Hepatocyte (in vitro differentiated cells): ENCODE data around the gene AIFM3. TPM values are rescaled to one million over a fixed set of nuclear protein-coding genes. Genes with fewer than 3 reads are reported as not detected.

Source experiments
- DNase-seq: peaks from one replicate; pipeline ENCODE4 v3.0.0-alpha.2; 2016; ENCODE audit warnings: low spot score
- H2AFZ ChIP-seq: fragments of 200-600 bp; sonication (generic); 2 replicates; pipeline ENCODE4 v1.6.0; 2016; ENCODE audit warnings: antibody characterized with exemption, mild to moderate bottlenecking
- H3K27ac ChIP-seq: fragments of 200-600 bp; sonication (generic); 2 replicates; pipeline ENCODE4 v1.5.1; 2016; ENCODE audit warnings: mild to moderate bottlenecking
- H3K27me3 ChIP-seq: fragments of 200-600 bp; sonication (generic); 2 replicates; pipeline ENCODE4 v1.6.1; 2016
- H3K36me3 ChIP-seq: fragments of 200-600 bp; sonication (generic); replicated peaks from 2 replicates; pipeline ENCODE4 v1.5.1; 2016; ENCODE audit warnings: low read depth; ENCODE audit not compliant: insufficient read depth
- H3K4me1 ChIP-seq: fragments of 200-600 bp; sonication (generic); 2 replicates; pipeline ENCODE4 v1.5.1; 2016; ENCODE audit warnings: mild to moderate bottlenecking, moderate library complexity; ENCODE audit not compliant: insufficient read depth
- H3K4me2 ChIP-seq: fragments of 200-600 bp; sonication (generic); 2 replicates; pipeline ENCODE4 v1.6.0; 2016
- H3K4me3 ChIP-seq: fragments of 200-600 bp; sonication (generic); 2 replicates; pipeline ENCODE4 v1.5.1; 2016; ENCODE audit warnings: mild to moderate bottlenecking
- H3K79me2 ChIP-seq: fragments of 200-600 bp; sonication (generic); 2 replicates; pipeline ENCODE4 v1.6.0; 2017; ENCODE audit warnings: mild to moderate bottlenecking
- H3K9me2 ChIP-seq: fragments of 200-600 bp; sonication (generic); replicated peaks from 2 replicates; pipeline ENCODE4 v1.6.0; 2017; ENCODE audit warnings: mild to moderate bottlenecking; ENCODE audit not compliant: insufficient read depth
- H3K9me3 ChIP-seq: fragments of 200-600 bp; sonication (generic); 2 replicates; pipeline ENCODE4 v1.5.1; 2016; ENCODE audit warnings: low read depth, mild to moderate bottlenecking
- H4K20me1 ChIP-seq: fragments of 200-600 bp; sonication (generic); 2 replicates; pipeline ENCODE4 v1.6.0; 2016; ENCODE audit warnings: mild to moderate bottlenecking; ENCODE audit not compliant: insufficient read depth, poor library complexity, severe bottlenecking
- CTCF ChIP-seq: fragments of 200-600 bp; sonication (generic); IDR thresholded peaks from 2 replicates; pipeline ENCODE4 v1.5.1; 2016; ENCODE audit warnings: antibody characterized with exemption, mild to moderate bottlenecking; ENCODE audit not compliant: poor library complexity
- EZH2 ChIP-seq: fragments of 200-600 bp; sonication (generic); IDR thresholded peaks from 2 replicates; pipeline ENCODE4 v1.6.1; 2016; ENCODE audit warnings: antibody characterized with exemption, mild to moderate bottlenecking, borderline replicate concordance
- EZH2phosphoT487 ChIP-seq: fragments of 200-600 bp; sonication (generic); IDR thresholded peaks from one replicate; pipeline ENCODE4 v1.6.1; 2018; ENCODE audit warnings: antibody characterized with exemption, mild to moderate bottlenecking, low read depth, moderate library complexity; ENCODE audit not compliant: unreplicated experiment, severe bottlenecking
- WGBS: methylation state at CpG from one replicate; pipeline ENCODE4 v1.1.6; 2016; ENCODE audit warnings: low lambda C conversion rate; ENCODE audit errors: missing lambda C conversion rate; 5-methylcytosine and 5-hydroxymethylcytosine counted together
- polyA plus RNA-seq: library from polyadenylated mRNA; unstranded; fragments of >200 nt; fragmentation: Nextera tagmentation; extraction: Ambion mirVana; gene quantifications from 2 replicates; pipeline ENCODE4 v1.2.1, GENCODE V29; 2016
- total RNA-seq: library from RNA; depleted of rRNA; stranded (reverse); fragments of >200 nt; gene quantifications from 2 replicates; pipeline ENCODE4 v1.2.3, GENCODE V29; 2014

Gene AIFM3
- total and polyA plus RNA-seq, 2 experiments from 2014 or later: 1.7 to 3.1 TPM

DNA sequence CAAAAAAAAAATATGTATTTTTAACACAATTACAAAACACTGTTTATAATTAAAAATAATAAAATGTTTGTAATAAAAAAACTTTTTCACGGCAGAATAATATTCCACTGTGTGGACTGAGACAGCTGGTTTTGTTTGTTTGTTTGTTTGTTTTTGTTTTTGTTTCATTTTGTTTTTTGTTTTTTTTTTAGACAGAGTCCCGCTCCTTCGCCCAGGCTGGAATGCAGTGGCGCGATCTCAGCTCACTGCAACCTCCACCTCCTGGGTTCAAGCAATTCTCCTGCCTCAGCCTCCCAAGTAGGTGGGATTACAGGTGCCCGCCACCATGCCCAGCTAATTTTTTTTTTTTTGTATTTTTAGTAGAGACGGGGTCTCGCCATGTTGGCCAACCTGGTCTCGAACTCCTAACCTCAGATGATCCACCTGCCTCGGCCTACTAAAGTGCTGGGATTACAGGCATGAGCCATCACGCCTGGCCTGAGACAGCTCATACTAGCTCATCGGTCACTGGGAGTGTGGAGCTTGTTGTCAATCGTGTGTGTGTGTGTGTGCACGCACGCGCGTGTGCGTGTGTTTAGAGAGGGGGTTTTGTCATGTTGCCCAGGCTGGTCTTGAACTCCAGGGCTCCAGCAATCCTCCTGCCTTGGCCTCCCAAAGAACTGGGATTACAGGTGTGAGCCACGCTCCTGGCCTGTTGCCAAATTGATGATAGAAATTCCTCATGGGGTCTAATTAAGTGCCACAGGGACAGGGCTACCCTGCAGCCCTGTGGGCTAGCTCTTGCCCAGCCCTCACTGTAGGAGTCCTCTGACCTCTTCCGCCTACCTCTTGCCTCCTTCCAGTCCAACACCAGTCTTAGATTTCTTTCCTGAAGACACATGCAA is 7.2 kb upstream of the AIFM3 start:
- H3K4me3 ChIP-seq: no peak overlapping the region
- TF ChIP-seq CTCF (no peak), EZH2phosphoT487 (no peak), EZH2 (no peak)
- peaks cover 5% of the 10 kb centered on the region for H3K4me1 ChIP-seq
- H3K9me3 ChIP-seq: no peaks in the 10 kb centered on the region
- peaks cover 9% of the 10 kb centered on the region for H3K27me3 ChIP-seq
- H2AFZ ChIP-seq: no peak overlapping the region
- H3K27ac ChIP-seq: no peak overlapping the region
- H3K4me2 ChIP-seq: no peak overlapping the region
- peaks cover 25% of the 10 kb centered on the region for H3K79me2 ChIP-seq
- WGBS: over 99% methylated on average over 20 of the region's 20 CpGs
- no peaks in the 10 kb centered on the region for H3K36me3 ChIP-seq
- no peaks in the 10 kb centered on the region for H4K20me1 ChIP-seq
- no peaks in the 10 kb centered on the region for H3K9me2 ChIP-seq
- DNase-seq: no peak

DNA sequence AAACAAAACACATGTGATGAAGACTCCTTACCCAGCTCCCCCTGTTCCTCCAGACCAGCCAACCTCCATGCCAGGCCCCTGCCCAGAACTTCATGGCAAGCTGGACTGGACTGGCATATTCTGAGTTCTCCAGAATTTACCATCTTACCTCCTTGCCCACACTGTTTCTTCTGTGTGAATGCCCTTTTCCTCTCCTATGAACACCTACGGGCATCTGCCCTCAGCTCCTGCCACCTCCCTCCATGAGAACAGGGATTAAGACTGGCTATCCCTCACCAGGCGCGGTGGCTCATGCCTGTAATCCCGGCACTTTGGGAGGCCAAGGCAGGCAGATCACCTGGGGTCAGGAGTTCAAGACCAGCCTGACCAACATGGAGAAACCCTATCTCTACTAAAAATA is 6.4 kb upstream of the AIFM3 start:
- Histone ChIP-seq H3K4me2 (no peak overlapping the region), H4K20me1 (no peaks in the 10 kb centered on the region), H3K9me2 (no peaks in the 10 kb centered on the region), H3K4me3 (no peak overlapping the region), H3K9me3 (no peaks in the 10 kb centered on the region), H3K79me2 (peaks cover 17% of the 10 kb centered on the region), H3K27ac (no peak overlapping the region), H3K4me1 (peaks cover 5% of the 10 kb centered on the region), H2AFZ (no peak overlapping the region), H3K27me3 (peaks cover 9% of the 10 kb centered on the region), H3K36me3 (no peaks in the 10 kb centered on the region)
- no peak for DNase-seq
- 93% methylated on average over 4 of the region's 4 CpGs for WGBS
- TF ChIP-seq CTCF: no peak

DNA sequence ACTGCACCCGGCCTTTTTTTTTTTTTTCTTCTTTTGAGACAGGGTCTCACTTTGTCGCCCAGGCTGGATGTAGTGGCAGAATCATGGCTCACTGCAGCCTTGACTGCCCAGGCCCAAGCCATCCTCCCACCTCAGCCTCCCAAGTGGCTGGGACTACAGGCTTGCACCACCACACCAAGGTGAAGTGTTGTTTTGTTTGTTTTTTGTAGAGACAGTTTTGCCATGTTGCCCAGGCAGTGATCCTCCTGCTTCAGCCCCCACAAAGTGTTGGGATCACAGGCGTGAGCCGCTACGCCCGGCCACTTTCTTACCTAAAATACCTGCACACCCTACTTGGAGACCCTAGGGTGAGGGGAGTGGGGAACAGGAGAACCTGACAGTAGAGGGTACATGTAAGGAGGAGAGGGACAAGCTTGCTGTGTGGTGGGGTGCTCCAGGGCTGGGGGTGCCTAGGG is 4.5 kb upstream of the AIFM3 start:
- WGBS: 97% methylated on average over 6 of the region's 6 CpGs
- TF ChIP-seq EZH2phosphoT487 (no peak), EZH2 (no peak), CTCF (no peak)

More for the DNA sequence above, 4.5 kb upstream of the AIFM3 start:
- Histone ChIP-seq H3K4me1 (peaks cover 5% of the 10 kb centered on the region), H3K27me3 (peaks cover 9% of the 10 kb centered on the region), H3K79me2 (peaks cover 4% of the 10 kb centered on the region), H3K4me2 (no peak overlapping the region), H3K9me2 (no peaks in the 10 kb centered on the region), H3K36me3 (no peaks in the 10 kb centered on the region), H3K9me3 (no peaks in the 10 kb centered on the region), H4K20me1 (no peaks in the 10 kb centered on the region), H3K4me3 (no peak overlapping the region), H2AFZ (no peak overlapping the region), H3K27ac (no peak overlapping the region)
- DNase-seq: no peak
